A549 (cell line): Measurements from ENCODE around the gene KRTAP9-1. TPM values are rescaled to one million over a fixed set of nuclear protein-coding genes. Genes with fewer than 3 reads are reported as not detected.
A peak's percentile ranks its signal among the peaks of the same experiment; 100 is the strongest.
"Not testable (repeated sequence)": the region's sequence is repeated elsewhere in the genome, so short reads cannot be mapped to it uniquely, and the experiment has no call there.

Experiments used
- ATAC-seq, 2 experiments: fragments of 200-7000 bp in 1 of 2; fragments of >200 bp in 1 of 2; cut with Nextera tagmentation in 1 of 2; cut with Tn5 transposase in 1 of 2; 3 replicates each; pipeline versions ENCODE4 v1.8.0 to v1.9.1; 2018 to 2020; ENCODE audit warnings: mild to moderate bottlenecking in 1 of 2, moderate library complexity in 1 of 2
- CTCF ChIA-PET: fragments of 300-600 bp; sonication (Branson Sonifier 250); formaldehyde crosslinking; extraction: SDS; loops from one replicate; lab custom pipeline; 2021; ENCODE audit warnings: antibody characterized with exemption, inconsistent platforms; lab: Yijun Ruan, JAX
- POLR2A ChIA-PET: fragments of 350-600 bp; formaldehyde crosslinking; extraction: SDS; loops from one replicate; lab custom pipeline; 2021; ENCODE audit warnings: antibody characterized with exemption, inconsistent platforms; lab: Yijun Ruan, JAX
- DNase-seq, 2 experiments: peaks; one replicate each; pipeline versions ENCODE4 v3.0.0 to v3.0.0-alpha.2; 2011 to 2016; ENCODE audit warnings: low read depth in 1 of 2, low spot score in 1 of 2
- FAIRE-seq: peaks from 2 replicates; lab custom pipeline; 2011; peaks lifted over from hg19 to GRCh38; lab: Jason Lieb, UNC
- H3K27ac ChIP-seq, 2 experiments: fragments of >200 bp; sonication (Bioruptor Twin); formaldehyde crosslinking; 3 replicates each; pipeline ENCODE4 v1.5.1; 2016 to 2017
- H3K4me1 ChIP-seq: fragments of >200 bp; sonication (Bioruptor Twin); formaldehyde crosslinking; 3 replicates; pipeline ENCODE4 v1.6.1; 2016
- H3K4me2 ChIP-seq: fragments of >200 bp; sonication (Bioruptor Twin); formaldehyde crosslinking; 3 replicates; pipeline ENCODE4 v1.6.1; 2016
- H3K4me3 ChIP-seq: fragments of >200 bp; sonication (Bioruptor Twin); formaldehyde crosslinking; 3 replicates; pipeline ENCODE4 v1.5.1; 2016
- H3K9me3 ChIP-seq: fragments of >200 bp; sonication (Bioruptor Twin); formaldehyde crosslinking; 3 replicates; pipeline ENCODE4 v1.6.1; 2016
- ATOH8 ChIP-seq: fragments of 250-450 bp; sonication (Bioruptor Pico); IDR thresholded peaks from 2 replicates; pipeline ENCODE4 v1.5.0; 2020; ENCODE audit warnings: low read depth, mild to moderate bottlenecking, moderate library complexity
- BCL3 ChIP-seq: fragments of >200 bp; sonication (Bioruptor Twin); formaldehyde crosslinking; IDR thresholded peaks from 3 replicates; pipeline ENCODE4 v1.6.1; 2016
- CBX2 ChIP-seq: fragments of 200-600 bp; sonication (generic); IDR thresholded peaks from 2 replicates; pipeline ENCODE4 v1.6.1; 2016; ENCODE audit warnings: low read depth, mild to moderate bottlenecking, borderline replicate concordance
- CBX8 ChIP-seq: fragments of 200-600 bp; sonication (generic); IDR thresholded peaks from 2 replicates; pipeline ENCODE4 v1.6.1; 2016
- CHD2 ChIP-seq: fragments of 150-350 bp; IDR thresholded peaks from 2 replicates; pipeline ENCODE4 v1.6.1; 2014; ENCODE audit warnings: low read length; ENCODE audit not compliant: partially characterized antibody
- E2F6 ChIP-seq: IDR thresholded peaks from 2 replicates; pipeline ENCODE4 v1.6.1; 2012; ENCODE audit warnings: low read depth, borderline replicate concordance
- FOSL2 ChIP-seq, 2 experiments: fragments of 450-650 bp in 1 of 2; fragments of >200 bp in 1 of 2; sonication (Bioruptor Twin) in 1 of 2; formaldehyde crosslinking; IDR thresholded peaks; 2 replicates each; pipeline versions ENCODE4 v1.5.0 to v1.6.1; 2016 to 2020; ENCODE audit warnings: mild to moderate bottlenecking in 1 of 2, moderate library complexity in 1 of 2
- FOXS1 ChIP-seq: fragments of 250-450 bp; sonication (Bioruptor Pico); IDR thresholded peaks from 2 replicates; pipeline ENCODE4 v1.5.0; 2020; ENCODE audit warnings: mild to moderate bottlenecking, moderate library complexity
- HES2 ChIP-seq: fragments of >200 bp; sonication (Bioruptor Twin); formaldehyde crosslinking; IDR thresholded peaks from 2 replicates; pipeline ENCODE4 v1.6.1; 2016
- HOXA7 ChIP-seq: fragments of 250-450 bp; sonication (Bioruptor Pico); IDR thresholded peaks from 2 replicates; pipeline ENCODE4 v1.5.0; 2020; ENCODE audit warnings: mild to moderate bottlenecking, moderate library complexity
- JUN ChIP-seq, 2 experiments: fragments of >200 bp; sonication (Bioruptor Twin); formaldehyde crosslinking; IDR thresholded peaks; 2 replicates in 1 of 2; 3 replicates in 1 of 2; pipeline ENCODE4 v1.6.1; 2016 to 2017
- JUNB ChIP-seq: fragments of >200 bp; sonication (Bioruptor Twin); formaldehyde crosslinking; IDR thresholded peaks from 2 replicates; pipeline ENCODE4 v1.6.1; 2016
- KDM1A ChIP-seq: fragments of 200-600 bp; sonication (generic); IDR thresholded peaks from 2 replicates; pipeline ENCODE4 v1.6.1; 2016; ENCODE audit warnings: low read depth, mild to moderate bottlenecking
- MAX ChIP-seq: IDR thresholded peaks from 2 replicates; pipeline ENCODE4 v1.6.1; 2012
- MAZ ChIP-seq: fragments of 150-350 bp; IDR thresholded peaks from 2 replicates; pipeline ENCODE4 v1.6.1; 2014; ENCODE audit warnings: antibody characterized with exemption, low read depth, low read length, borderline replicate concordance
- MYC ChIP-seq: IDR thresholded peaks from 2 replicates; pipeline ENCODE4 v1.6.1; 2012; ENCODE audit warnings: mild to moderate bottlenecking, inconsistent platforms, low read length, improper control_type of control experiment, borderline replicate concordance
- PBX3 ChIP-seq: IDR thresholded peaks from 2 replicates; pipeline ENCODE4 v1.6.1; 2012
- RCOR1 ChIP-seq: fragments of 150-350 bp; IDR thresholded peaks from 2 replicates; pipeline ENCODE4 v1.6.1; 2014; ENCODE audit warnings: antibody characterized with exemption, low read length, low read depth
- SMC3 ChIP-seq: fragments of >200 bp; sonication (Bioruptor Twin); formaldehyde crosslinking; IDR thresholded peaks from 3 replicates; pipeline ENCODE4 v1.6.1; 2018; ENCODE audit warnings: inconsistent platforms
- SREBF2 ChIP-seq: fragments of 450-650 bp; IDR thresholded peaks from 2 replicates; pipeline ENCODE4 v1.6.1; 2014; ENCODE audit warnings: mild to moderate bottlenecking, moderate library complexity
- TP53 ChIP-seq: fragments of 250-450 bp; sonication (Bioruptor Pico); IDR thresholded peaks from 2 replicates; pipeline ENCODE4 v1.5.0; 2021; ENCODE audit warnings: mild to moderate bottlenecking, moderate library complexity
- WGBS: methylation state at CpG from one replicate; pipeline ENCODE4 v1.1.6; 2017; ENCODE audit errors: missing lambda C conversion rate; 5-methylcytosine and 5-hydroxymethylcytosine counted together
- polyA plus RNA-seq, 4 experiments: library from polyadenylated mRNA; depleted of rRNA in 3 of 4; stranded (reverse); fragments of >200 nt; fragmentation: RNase III in 1 of 4; extraction: RNeasy Plus Mini Kit Qiagen cat#74134 plus additional on column Dnase treatment in 1 of 4; gene quantifications; 2 replicates in 3 of 4; 3 replicates in 1 of 4; pipeline ENCODE4 v1.2.3, GENCODE V29; 2011 to 2017

The KRTAP9-1 gene
- polyA plus RNA-seq, 2 of the 4 experiments (the other 2 are of a cell fraction): not detected

- no peak for TF ChIP-seq JUNB
- FAIRE-seq (no peak), DNase-seq (no peak), ATAC-seq (no peak)
- CTCF ChIA-PET: no interaction called here
- no peaks in the 10 kb centered on the region for H3K4me1 ChIP-seq
- WGBS: 49% methylated on average over 2 of the region's 2 CpGs
- H3K9me3 ChIP-seq: peaks cover 31% of the 10 kb centered on the region
- no peak overlapping the region for H3K4me2 ChIP-seq
- H3K4me3 ChIP-seq: no peak overlapping the region
- POLR2A ChIA-PET: no interaction called here
- H3K27ac ChIP-seq: no peak overlapping the region
Measured at GRCh38 chr17:41145261-41145660, 44.4 kb upstream of the KRTAP9-1 start.

- CTCF ChIA-PET: interaction anchor here (0.6 to 0.8 kb wide), 2 partner anchors 12 to 75 kb away, joined by 3 read pairs; no protein-coding TSS in a partner anchor
Measured at GRCh38 chr17:41147531-41148204, 42.0 kb upstream of the KRTAP9-1 start.

GRCh38 chr17:41148971-41149651 lies 40.6 kb upstream of the KRTAP9-1 start:
- H3K4me1 ChIP-seq, H3K4me3 ChIP-seq, FAIRE-seq, H3K27ac ChIP-seq, POLR2A ChIA-PET, DNase-seq, H3K4me2 ChIP-seq, ATAC-seq, H3K9me3 ChIP-seq: not testable (repeated sequence)
- CTCF ChIA-PET: interaction anchor here (0.7 kb wide), 1 partner anchor 381 kb away, joined by 3 read pairs; no protein-coding TSS in a partner anchor
- 70% methylated on average over 10 of the region's 10 CpGs for WGBS

More at GRCh38 chr17:41147531-41148204, 42.0 kb upstream of the KRTAP9-1 start:
- ATAC-seq (no peak), DNase-seq (no peak), FAIRE-seq (no peak)
- Histone ChIP-seq H3K4me2 (no peak overlapping the region), H3K4me3 (no peak overlapping the region), H3K4me1 (no peaks in the 10 kb centered on the region), H3K9me3 (peaks cover 9% of the 10 kb centered on the region; the same call in 2 of the 3 replicates), H3K27ac (no peak overlapping the region)
- TF ChIP-seq HES2 (no peak), FOXS1 (CRISPR knock-in tag) (no peak), E2F6 (no peak), SMC3 (no peak), MAZ (no peak), RCOR1 (no peak), CBX2 (no peak), BCL3 (no peak), CHD2 (no peak), ATOH8 (CRISPR knock-in tag) (no peak), TP53 (no peak), MYC (no peak), SREBF2 (no peak), HOXA7 (CRISPR knock-in tag) (no peak), CBX8 (no peak)
- POLR2A ChIA-PET: no interaction called here
- 75% methylated on average over 2 of the region's 2 CpGs for WGBS

GRCh38 chr17:41149652-41149985 lies 40.1 kb upstream of the KRTAP9-1 start, which contains the start of gene KRTAP4-5:
TSS of gene KRTAP4-5 (minus strand) at chr17:41149825. CDS start at chr17:41149767, 58 bp downstream.
- Histone ChIP-seq H3K4me3 (no peak within 1 kb of the TSS), H3K9me3 (no peaks in the 10 kb centered on the region), H3K4me2 (no peak within 1 kb of the TSS), H3K27ac (no peak within 1 kb of the TSS), H3K4me1 (no peaks in the 10 kb centered on the region)
- ChIA-PET CTCF (interaction anchor here (0.7 kb wide), 1 partner anchor 381 kb away, joined by 3 read pairs; no protein-coding TSS in a partner anchor), POLR2A (no interaction called here)
- no peak for FAIRE-seq
- no peak for TF ChIP-seq KDM1A
- TF ChIP-seq RCOR1: no peak
- TF ChIP-seq FOSL2 (IDR thresholded peaks at IDR 0.05): no peak
- TF ChIP-seq FOSL2 (CRISPR knock-in tag; IDR thresholded peaks at IDR 0.05): no peak
- no peak for TF ChIP-seq JUN (IDR thresholded peaks at IDR 0.05)
- TF ChIP-seq MYC: no peak
- no peak for TF ChIP-seq MAX
- TF ChIP-seq PBX3: no peak
- DNase-seq: no peak
- 56% methylated on average over 2 of the region's 2 CpGs for WGBS
- peak in 1 of 2 experiments; percentile 39; a peak in 1 of 6 replicates for ATAC-seq
